Airway epithelial cell (primary cell): ENCODE results near the gene WDR38. TPM values are rescaled to one million over a fixed set of nuclear protein-coding genes. Genes with fewer than 3 reads are reported as not detected.

Experiments
- total RNA-seq: library from RNA; depleted of rRNA; stranded (reverse); fragments of >200 nt; gene quantifications from 2 replicates; pipeline ENCODE4 v1.2.3, GENCODE V29; 2015

The WDR38 gene, protein sequence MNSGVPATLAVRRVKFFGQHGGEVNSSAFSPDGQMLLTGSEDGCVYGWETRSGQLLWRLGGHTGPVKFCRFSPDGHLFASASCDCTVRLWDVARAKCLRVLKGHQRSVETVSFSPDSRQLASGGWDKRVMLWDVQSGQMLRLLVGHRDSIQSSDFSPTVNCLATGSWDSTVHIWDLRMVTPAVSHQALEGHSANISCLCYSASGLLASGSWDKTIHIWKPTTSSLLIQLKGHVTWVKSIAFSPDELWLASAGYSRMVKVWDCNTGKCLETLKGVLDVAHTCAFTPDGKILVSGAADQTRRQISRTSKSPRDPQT
- not detected in 2 replicates for total RNA-seq

DNA sequence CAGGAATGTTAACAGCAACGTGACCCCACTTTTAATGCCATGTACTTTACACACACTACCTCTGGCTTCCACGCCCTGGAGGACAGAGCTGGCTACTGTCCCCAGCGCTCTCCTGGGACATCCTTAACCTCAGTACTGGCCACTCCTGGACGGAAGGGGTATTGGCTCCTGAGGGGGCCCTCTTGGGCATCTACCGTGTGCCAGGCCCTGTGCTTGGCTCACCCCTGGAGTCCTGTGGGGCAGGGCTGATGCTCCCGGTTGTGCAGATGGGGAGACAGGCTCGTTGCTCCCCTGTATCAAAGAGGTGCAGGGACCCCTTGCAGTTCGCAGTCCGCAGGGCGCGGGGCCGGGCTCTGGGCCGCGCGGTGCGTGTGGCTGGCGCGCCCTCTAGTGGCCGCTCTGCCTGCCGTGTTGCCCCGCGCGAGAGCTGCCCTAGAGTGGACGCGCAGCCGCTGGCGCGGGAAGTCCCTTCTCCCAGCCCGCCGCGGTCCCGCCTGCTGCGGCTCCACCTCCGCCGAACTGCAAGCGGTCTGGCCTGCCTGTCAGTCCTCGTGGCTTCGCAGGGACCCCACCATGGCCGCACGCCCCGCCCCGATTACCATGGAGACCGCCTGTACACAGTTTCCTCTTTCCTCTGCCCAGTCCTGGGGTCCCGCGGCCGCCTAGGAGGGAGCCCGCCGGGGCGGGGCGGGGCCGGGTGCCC is at the start of gene WDR38:
WDR38 (plus strand) TSS at position 632 of the 703 bp plus-strand sequence. CDS start 72 bp downstream, outside the sequence.

DNA sequence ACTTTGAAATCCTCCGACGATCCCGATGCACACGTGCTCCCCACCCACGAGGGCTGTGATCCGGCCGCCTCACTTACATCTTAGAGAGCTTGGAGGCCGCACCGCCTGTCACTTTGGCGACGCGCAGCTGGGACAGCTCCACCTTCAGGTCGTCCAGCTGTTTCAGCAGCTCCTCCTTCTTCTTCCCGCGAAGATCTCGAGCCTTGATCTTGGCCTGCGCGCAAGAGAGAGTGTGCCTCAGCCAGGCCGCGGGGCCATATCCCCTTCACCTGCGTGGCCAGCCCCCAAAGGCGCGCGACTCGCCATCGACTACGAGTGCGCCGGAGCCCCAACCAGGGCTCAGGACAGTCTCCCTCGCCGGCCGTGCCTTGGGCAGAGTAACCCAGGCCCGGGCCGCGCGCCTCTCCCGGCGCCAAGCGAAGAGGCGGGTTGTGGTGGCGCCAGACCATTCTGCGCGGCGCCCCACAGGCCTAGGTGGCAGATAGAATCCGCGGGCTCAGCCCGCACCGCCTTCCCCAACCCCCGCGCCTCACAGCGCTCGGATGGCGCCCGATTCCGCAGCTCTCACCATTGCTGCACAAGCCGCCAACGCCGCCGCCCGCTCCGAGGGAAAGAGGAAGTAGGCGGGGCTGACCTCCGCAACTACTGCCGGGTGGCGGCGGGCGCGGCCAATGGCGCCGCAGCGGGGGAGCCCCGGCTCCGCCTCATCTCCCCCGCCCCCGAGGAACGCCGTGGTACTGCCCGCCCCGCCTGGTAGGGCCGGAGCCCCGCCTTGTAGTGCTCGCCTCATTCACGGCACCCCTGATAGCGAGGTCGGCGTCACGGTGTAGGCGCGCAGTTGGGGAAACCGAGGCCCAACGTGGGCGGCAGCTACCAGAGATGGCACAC is 8.3 kb downstream of the WDR38 start, which contains the start of the genes ARPC5L and RPL35:
ARPC5L (plus strand) TSS at position 789 of the 888 bp plus-strand sequence. CDS start 7,161 bp downstream, outside the sequence.
RPL35 (minus strand) TSS at position 616 of the 888 bp plus-strand sequence; CDS start at position 571, 45 bp downstream.

Other genes starting within 250 kb of the WDR38 start
- 1.4 TPM in 2 replicates for gene NR6A1, start 82.1 kb upstream of the WDR38 start, total RNA-seq
- gene OLFML2A, start 76.3 kb upstream of the WDR38 start, total RNA-seq, result 37.5 and 44.0 TPM in 2 replicates
- 3,414 and 3,653 TPM in 2 replicates for gene RPL35, start 8.5 kb downstream of the WDR38 start, total RNA-seq
- 50.9 and 53.8 TPM in 2 replicates for gene ARPC5L, start 8.7 kb downstream of the WDR38 start, total RNA-seq
- 8.9 and 10.3 TPM in 2 replicates for gene GOLGA1, start 87.6 kb downstream of the WDR38 start, total RNA-seq